HG03060 (cell line): ENCODE measurements around the gene AQP1.

Experiments used
- ATAC-seq: cut with Tn5 transposase; IDR thresholded peaks from one replicate; pipeline ENCODE4 v1.9.1; 2021; ENCODE audit warnings: low read depth, moderate number of reproducible peaks; ENCODE audit not compliant: unreplicated experiment

Gene AQP1

DNA sequence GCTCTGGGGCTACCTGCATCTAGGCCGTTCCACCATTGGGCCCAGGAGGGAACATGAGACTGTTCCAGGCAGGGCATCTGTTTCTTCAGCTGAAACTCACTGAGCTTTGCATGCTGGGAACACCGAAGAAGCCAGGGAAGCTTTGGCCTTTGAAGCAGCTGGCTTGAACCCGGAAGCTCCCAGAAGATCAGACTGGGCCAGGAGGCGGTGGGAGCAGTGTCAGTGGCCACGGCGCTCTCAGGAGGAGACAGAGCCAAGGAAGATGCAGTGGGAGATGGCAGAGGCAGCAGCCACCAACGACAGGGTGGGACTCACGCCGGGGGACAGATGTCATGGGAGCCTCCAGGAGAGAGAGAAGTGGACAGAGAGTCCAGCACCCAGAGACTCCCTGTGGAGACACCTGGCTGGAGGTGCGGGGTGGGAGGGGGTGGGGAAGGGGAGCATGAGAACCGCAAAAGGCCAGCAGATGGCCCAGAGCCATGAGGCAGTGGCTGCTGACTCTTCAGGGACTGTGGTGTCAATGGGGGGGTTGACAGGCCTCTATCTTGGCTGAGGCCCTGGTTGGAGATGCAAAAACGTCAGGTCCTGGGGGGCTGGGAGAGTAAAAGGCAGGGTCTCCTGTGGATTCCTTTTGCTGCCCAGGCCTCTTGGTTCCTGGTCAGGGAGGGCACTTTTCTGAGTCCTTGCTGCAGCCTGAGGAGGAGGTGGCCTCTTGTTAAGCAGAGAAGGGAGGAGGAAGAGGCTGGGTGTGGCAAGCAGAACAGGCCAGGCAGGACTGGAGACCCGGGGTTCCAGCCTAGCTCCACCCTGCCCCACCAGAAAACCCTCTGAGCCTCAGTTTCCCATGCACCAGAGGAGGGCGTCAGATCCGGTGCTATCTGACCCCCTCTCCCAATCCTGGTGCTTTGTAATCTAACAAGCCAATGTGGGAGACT, 6.3 kb upstream of the AQP1 start:
- ATAC-seq = no peak

DNA sequence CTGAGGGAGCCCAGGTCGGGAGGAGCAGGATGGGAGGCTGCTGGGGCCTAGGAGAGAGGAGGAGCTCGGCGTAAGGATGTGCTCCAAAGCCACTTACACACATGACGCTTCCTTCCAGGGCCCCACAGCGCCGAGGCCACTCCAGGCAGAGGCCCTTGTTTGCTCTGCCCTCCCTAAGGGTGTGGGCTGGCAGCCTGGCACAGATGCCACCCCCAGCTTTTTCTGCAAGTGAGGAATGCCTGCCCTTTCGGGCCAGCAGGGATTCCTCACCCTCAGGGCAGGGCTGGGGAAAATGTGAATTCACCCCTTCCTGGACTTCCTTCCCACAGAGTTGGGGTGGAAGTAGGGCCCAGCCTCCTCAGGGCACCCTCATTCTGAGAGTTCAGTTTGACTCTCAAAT, 5.6 kb upstream of the AQP1 start:
- no peak for ATAC-seq

DNA sequence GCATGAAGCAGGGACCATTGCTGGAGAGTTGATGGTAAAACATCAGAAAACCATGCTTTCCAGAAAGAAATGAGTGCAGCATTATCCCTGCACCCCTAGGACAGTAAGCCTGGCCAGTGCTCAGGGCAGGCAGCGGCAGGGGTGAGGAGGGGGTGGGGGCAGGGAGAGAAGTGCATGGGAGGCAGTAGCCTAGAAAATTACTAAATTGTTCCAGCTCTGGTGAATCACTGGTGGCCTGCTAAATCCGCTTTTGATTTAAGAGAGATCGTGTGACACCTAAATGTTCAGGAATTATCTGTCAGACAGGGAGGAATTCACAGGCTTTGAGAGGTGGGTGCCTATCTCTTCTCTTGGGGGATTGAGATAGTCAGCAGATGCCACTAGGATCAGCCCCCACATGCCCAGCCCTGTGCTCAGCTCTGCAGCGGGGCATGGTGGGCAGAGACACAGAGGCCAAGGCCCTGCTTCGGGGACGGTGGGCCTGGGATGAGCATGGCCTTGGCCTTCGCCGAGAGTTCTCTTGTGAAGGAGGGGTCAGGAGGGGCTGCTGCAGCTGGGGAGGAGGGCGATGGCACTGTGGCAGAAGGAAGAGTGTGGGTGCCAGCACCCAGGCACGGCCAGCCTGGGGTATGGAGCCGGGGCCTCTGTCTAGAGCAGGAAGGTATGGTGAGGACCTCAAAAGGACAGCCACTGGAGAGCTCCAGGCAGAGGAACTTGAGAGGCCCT, 5.0 kb upstream of the AQP1 start:
- no peak for ATAC-seq

DNA sequence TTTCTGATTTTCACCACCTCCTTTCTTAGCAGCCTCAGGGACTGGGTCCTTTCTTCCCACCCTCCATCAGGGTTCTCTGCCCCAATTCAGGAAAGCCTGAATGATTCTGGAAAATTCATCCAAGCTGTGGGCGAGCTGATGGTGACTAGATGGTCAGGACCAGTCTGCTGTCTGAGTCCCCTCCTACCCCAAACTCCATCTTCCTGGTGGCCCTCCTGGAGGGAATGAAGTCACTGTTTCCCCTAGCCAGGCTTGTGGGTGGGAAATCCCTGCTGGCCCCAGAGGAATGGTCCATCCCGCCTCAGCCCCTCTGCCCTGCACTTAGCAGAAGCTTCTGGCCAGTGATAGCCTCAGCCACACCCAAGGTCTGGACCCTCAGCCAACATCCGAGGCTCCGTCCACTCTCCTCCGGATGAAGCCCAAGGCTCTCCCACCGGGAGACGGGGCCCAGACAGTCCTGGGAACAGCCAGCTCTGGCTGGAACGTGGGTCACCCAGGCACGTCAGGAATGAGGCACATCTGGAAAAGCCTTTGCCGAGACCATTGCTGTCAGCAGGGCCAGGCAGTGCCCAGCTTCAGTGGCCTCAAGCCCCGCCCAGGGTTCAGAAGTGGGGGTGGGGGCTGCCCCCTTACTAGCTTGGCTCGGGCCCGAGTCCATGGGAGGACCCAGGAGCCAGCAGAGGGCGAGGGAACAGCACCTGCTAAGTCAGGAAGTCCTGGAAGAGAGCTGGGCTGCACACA, 4.0 kb upstream of the AQP1 start:
- ATAC-seq = no peak

DNA sequence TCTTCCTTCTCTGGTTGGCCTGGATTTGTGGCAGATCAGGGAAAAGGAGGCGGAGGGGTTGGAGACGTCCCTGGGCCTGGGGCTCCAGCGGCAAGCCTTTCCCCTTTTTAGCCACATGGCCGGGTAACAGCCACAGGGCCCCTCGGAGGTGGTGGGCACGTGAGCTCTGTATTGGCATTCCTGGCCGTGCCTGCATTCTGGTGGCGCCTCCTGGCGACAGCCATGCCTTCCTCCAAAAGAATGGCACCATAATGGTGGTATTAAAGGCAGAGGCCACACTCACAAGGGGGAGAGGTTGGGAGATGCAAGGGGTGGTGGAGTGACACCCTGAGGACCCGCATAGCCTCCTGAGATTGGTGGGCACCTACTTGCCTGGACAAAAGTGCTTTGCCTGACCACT, 3.0 kb upstream of the AQP1 start:
- ATAC-seq = no peak

DNA sequence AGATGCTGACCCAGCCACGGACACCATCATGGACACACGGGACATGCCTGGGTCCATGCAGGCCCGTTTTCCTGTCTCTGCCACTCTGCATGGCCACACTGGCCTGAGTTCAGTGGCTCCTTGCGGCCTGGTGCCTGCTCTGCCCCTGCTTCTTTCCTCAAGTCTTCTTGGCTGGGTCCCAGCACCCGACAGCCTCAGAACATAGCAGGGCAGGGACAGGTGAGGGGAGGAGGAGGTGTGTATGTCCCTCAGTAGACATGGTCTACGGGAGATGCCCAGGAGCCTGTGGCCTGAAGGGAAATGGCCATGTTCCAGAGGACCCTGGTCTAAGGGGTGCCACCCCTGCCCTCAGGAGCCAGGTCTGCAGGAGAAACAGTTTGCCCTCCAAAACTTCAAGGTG, 2.2 kb upstream of the AQP1 start:
- no peak for ATAC-seq

DNA sequence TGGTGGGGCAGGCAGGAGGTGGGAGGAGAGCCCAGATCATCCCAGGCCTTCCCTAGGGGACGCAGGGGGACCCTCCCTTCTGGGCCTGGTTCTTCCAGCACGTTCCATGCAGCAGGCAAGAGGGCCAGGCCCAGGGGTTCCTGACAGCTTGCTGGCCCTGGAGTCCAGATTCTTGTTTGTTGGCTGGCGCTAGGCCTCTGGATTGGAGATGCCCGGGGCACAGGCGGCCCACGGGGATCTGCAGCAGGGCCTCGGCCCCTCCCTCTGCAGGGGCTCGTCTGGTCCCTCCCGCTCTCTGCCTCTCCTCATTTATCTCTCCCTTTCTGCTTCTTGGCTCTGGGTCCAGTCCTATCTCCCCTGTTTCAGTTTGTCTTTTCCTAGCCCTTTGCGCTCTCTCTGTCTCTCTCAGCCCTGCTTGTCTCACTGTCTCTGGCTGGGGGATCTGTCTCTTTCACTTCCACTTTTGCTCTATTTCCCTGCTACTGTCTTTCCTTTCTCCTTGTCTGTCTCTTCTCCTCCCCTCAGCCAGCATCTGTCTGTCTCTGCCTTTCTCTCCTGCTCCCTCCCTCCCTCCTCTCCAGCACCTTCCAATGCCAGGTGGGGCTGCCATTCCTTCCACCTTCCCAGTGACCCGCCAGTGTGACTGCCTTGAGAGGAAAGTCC, 1.1 kb upstream of the AQP1 start:
- ATAC-seq = no peak

DNA sequence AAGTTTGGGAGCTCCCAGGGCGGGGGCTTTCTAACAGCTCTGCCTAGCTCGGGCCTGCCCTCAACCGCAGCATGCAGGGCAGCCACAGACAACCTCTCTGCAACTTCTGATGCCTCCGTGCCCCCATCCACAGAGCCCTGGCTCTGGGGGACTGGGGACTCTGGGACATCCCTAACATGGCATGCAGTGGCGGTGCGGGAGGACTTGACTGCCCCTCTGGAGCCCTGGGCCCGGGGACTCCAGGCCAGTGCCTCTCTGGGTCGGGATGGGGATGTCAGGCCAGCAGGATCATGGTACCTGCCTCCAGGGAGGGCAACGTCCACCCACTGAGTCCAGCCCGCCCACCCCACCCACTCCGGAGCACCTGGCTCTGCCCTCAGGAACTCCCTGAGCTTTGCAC, 520 bp upstream of the AQP1 start:
- ATAC-seq = no peak

DNA sequence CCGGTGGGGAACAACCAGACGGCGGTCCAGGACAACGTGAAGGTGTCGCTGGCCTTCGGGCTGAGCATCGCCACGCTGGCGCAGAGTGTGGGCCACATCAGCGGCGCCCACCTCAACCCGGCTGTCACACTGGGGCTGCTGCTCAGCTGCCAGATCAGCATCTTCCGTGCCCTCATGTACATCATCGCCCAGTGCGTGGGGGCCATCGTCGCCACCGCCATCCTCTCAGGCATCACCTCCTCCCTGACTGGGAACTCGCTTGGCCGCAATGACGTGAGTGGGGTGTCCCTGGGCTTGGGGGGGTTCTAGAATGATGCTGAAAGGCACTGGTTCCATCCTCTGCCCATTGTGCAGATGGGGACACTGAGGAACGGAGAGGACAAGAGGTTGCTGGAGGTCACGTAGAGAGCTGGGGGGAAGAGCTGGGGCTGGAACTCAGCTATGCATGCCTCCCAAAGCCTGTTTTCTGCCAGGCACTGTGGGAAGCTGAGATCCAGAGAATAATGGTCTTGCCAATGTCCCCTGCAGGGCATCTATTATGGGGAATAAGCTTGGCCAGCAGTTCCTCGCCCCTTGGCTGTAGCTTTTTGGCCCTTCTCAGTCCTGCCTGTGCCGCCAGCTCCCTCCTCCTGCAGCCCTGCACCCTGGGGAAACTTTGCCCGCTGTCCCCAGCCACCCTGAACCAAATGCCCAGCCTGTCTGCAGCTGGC, 523 bp downstream of the AQP1 start:
- ATAC-seq = no peak

DNA sequence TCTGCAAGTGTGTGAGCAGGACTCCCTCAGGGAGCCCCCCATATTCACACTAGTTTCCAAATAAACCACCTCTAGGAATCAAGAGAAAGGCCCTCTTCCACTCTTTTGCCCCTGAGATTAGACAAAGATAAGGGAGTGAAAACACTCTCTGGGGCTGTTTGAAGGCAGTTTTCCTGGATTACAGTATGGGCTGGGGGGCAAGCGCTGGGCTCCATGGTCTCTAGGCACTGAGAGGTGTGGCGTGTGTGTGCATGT, 1.0 kb downstream of the AQP1 start:
- no peak for ATAC-seq

DNA sequence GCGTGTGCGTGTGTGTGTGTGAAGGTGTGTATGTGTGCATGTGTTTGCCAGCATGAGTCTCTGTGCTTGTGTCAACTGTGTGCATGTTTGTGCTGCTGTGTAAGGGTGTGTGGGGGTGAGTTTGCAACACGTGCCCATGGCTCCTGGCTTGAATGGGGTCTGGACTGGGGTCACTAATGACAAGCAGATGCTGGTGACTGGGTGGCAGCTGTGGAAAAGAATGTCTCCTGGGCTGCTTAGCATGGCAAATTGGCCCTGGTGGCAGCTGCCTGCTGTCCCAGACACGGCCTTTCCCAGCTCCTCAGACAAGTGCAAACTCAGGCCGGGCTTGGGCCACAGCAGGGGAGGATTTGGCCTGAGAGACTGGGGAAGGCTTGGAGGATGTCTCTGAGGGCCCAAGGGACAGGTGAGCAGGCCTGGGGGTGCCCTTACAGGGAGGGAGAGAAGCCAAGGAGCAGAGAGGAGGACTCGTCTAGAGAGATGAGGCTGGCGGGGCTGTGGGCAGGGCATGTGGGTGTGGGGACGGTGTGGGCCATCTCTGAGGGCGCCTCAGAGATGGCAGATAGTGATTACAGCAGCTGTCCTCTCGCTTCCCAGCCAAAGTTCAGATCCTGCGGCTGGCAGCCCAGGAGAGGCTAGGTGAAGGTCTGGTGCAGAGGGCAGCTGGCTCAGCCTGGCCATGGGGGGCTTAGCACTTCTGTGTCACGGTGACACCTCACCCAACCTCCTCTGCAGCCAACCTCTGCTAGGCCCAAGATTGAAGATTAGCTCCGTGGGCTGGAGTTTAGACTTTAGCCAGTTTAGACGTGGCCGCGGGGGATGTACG, 1.5 kb downstream of the AQP1 start:
- no peak for ATAC-seq

DNA sequence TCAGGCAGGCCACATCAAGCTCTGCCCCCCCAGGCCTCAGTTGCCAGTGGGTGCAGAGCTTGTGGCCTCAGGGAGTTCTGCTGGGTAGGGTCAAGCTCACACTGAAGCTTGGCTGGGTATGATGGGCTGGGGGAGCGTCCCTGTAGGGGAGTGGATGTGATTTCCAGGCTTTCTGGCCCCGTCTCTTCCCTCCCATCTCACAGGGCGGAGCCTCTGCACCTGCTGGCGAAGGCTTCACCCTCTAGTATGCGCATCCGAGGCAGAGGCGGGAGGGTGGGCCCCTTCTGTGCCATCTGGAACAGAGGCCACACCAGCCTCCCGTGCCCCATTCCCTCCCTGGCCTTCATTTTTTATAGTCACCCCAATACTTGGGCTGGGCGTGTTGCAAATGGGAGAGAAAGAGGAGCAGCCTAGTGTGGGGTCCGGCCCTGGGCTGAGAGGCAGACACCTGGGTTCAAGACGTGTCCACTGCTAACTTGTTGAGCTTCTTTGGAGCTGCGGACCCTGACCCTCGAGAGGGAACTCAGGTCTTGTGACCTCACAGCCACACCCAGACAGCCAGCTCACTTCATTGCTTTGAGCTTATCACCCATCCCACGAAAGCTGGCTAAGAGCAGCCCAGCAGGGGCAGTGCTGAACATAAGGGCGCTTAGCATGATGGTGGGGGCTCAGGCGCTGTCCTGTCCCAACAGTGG, 2.3 kb downstream of the AQP1 start:
- ATAC-seq = no peak

DNA sequence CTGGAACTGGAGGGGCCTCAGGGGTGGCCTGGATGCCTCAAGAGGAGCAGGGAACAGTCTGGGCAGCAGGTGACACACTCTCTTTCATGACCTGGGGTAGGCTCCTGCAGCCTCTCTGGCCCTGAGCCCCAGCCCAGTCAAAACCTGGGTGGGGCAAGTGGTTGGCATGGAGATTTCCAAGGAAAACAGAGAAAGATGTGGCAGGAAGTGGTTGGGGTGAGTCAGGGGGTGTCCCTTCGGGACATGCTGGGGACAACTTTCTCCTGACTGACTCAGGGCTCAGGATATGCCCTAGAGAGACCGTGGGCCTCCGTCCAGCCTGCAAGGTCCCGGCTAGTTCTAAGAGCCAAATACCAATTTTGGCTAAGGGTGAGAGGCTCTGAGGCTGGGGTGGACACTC, 2.9 kb downstream of the AQP1 start:
- ATAC-seq = no peak

DNA sequence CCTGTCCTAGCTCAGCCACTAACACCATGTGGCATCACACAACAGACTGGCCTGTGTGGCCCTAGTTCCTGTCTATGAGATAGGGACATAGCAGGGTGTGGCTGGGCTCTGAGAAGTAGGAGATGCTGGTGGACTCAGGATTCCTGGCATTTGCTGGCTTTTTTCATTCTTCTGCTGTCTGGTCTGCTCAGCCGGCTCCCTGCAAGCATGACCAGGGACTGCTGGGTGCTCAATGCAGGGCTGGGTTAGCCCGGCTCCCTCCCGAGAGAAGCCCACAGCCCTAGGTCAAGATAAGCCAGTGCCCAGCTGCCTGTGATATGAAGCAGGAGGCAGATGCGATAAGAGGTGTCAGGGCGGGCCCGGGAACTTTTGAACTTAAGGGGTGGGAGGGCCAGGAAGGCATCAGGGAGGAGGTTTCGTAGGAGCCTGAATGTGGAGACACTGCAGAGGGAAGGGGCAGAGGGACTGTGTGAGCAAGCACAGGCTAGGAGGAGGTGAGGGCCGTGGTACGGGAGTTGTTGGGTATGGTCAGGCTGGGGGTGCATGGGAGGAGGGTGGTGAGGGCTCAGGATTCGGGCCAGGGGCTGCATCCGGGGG, 3.5 kb downstream of the AQP1 start:
- no peak for ATAC-seq

DNA sequence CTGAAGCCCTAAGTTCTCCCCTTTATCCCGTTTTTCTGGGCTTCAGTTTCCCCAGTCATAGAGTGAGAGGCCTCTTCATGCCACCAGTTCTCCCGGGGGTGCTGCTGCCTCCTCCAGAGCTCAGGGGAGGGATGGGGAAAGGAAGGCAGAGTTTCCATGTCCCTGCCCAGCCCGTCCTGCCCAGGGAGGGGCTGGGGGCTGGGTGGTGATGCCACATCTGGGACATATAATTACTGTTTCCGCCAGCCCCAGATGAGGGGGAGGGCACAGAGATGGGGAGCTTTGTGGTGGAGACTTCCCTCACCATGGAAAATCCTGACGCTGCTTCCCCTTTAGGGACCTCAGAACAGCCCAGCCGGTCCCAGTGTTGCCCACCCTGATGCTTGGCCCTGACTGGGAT, 4.1 kb downstream of the AQP1 start:
- ATAC-seq = no peak

DNA sequence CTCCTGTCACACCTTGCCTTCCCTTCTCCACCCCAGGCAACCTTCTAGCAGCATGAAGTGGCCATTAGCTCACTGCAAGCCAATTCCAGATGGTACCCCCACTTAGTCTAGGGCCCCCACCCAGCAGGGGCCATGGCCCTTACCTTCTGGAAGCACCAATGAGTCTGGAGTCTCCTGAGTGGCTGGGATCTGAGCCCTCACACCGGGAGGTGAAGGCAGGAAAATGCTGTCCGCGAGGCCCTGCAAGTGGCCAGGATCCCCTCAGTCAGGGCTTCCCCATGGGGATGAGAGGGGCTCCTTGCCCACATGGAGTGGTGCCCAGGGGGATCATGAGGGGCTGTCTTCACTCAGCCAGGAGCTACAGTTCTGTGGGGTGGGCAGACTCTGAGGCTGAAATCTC, 4.6 kb downstream of the AQP1 start:
- ATAC-seq = no peak

DNA sequence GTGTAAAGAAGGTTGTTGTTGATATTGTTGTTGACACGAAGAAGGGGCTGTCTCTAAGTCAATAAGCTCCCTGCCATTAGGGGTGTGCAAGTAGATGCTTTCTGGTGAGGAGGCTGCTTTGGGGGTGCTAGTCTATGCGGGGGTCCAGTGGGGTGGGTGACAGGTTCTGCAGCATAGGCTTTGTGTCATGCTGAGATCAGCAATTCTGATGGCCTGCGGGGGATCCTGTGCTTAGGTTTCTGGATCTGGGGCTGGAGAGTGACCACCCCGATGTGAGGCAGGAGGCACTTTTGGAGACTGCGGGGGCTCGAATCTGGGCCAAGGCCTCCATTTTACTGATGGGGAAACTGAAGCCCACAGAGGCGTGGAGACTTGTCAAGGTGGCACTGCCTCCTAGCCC, 5.1 kb downstream of the AQP1 start:
- no peak for ATAC-seq

DNA sequence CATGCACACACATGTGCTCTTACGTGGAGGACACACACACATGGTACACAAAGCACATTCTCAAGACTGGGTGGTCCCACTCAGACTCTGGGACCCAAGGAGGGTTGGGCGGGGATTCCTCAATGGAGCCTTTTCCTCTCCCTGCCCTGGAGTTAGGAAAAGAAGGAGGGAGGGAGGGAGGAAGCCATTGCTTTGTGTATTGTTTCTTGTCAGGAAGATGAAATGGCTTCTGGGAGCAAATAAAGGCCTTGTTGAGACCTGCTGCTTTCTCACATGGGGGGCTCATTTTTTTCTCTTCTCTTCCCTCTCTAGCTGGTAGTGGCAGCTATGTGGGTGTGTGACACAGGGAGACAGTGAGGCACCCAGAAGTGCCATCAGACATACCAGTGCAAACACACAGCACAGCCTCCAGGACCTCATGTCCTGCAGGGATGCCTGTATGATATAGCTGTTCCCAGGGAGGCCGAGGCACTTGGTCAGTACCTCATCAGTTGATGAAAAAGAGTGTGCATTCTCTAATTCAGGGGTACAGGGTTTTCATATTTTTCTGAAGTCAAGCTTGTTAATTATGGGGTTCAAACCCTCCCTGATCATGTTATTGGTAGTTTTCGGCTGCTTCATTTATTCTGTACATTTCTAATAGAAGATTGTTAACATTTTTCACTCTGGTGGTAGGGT, 5.7 kb downstream of the AQP1 start:
- ATAC-seq = no peak
